H9 (cell line): ENCODE data around the gene CCM2L. TPM values are rescaled to one million over a fixed set of nuclear protein-coding genes. Genes with fewer than 3 reads are reported as not detected.

Experiments used
- DNase-seq: peaks from one replicate; pipeline ENCODE4 v3.0.0-alpha.2; 2017
- H2AFZ ChIP-seq: one replicate; pipeline ENCODE4 v1.6.1; 2013; ENCODE audit warnings: mild to moderate bottlenecking, low read length, control low read depth, moderate library complexity
- H2AK5ac ChIP-seq: 2 replicates; pipeline ENCODE4 v1.6.1; 2013; ENCODE audit warnings: low read length, control low read depth, mixed read lengths; ENCODE audit not compliant: insufficient read length
- H2BK120ac ChIP-seq: one replicate; pipeline ENCODE4 v1.6.1; 2013; ENCODE audit warnings: low read depth, mild to moderate bottlenecking, low read length, control low read depth, inconsistent platforms; ENCODE audit not compliant: poor library complexity, severe bottlenecking
- H2BK12ac ChIP-seq: 2 replicates; pipeline ENCODE4 v1.6.1; 2013; ENCODE audit warnings: low read length, control low read depth, mixed read lengths, low read depth; ENCODE audit not compliant: insufficient read length
- H2BK15ac ChIP-seq: 2 replicates; pipeline ENCODE4 v1.6.1; 2013; ENCODE audit warnings: low read depth, low read length, control low read depth
- H2BK20ac ChIP-seq: one replicate; pipeline ENCODE4 v1.6.1; 2013; ENCODE audit warnings: low read depth, mild to moderate bottlenecking, low read length, control low read depth, inconsistent platforms; ENCODE audit not compliant: poor library complexity, severe bottlenecking
- H2BK5ac ChIP-seq: 2 replicates; pipeline ENCODE4 v1.6.1; 2013; ENCODE audit warnings: low read length, control low read depth, mixed read lengths; ENCODE audit not compliant: insufficient read length
- H3K14ac ChIP-seq: 2 replicates; pipeline ENCODE4 v1.6.1; 2013; ENCODE audit warnings: low read length, control low read depth; ENCODE audit not compliant: insufficient read depth
- H3K18ac ChIP-seq: 2 replicates; pipeline ENCODE4 v1.6.1; 2013; ENCODE audit warnings: low read depth, mild to moderate bottlenecking, mixed read lengths, low read length, control low read depth; ENCODE audit not compliant: insufficient read length
- H3K23ac ChIP-seq: 2 replicates; pipeline ENCODE4 v1.6.1; 2013; ENCODE audit warnings: low read length, control low read depth, mixed read lengths, low read depth; ENCODE audit not compliant: insufficient read length
- H3K23me2 ChIP-seq: 2 replicates; pipeline ENCODE4 v1.6.1; 2013; ENCODE audit warnings: low read depth, mild to moderate bottlenecking, mixed read lengths, low read length, control low read depth; ENCODE audit not compliant: insufficient read length, poor library complexity, severe bottlenecking
- H3K27ac ChIP-seq: 2 replicates; pipeline ENCODE4 v1.5.1; 2013; ENCODE audit warnings: low read length, control low read depth, mixed read lengths, low read depth; ENCODE audit not compliant: insufficient read length
- H3K27me3 ChIP-seq: 2 replicates; pipeline ENCODE4 v1.6.1; 2013; ENCODE audit warnings: low read length, control low read depth, inconsistent platforms; ENCODE audit not compliant: insufficient read depth
- H3K4ac ChIP-seq: 2 replicates; pipeline ENCODE4 v1.6.1; 2013; ENCODE audit warnings: low read depth, mild to moderate bottlenecking, control low read depth, inconsistent platforms, low read length, moderate library complexity
- H3K4me1 ChIP-seq: 2 replicates; pipeline ENCODE4 v1.6.1; 2013; ENCODE audit warnings: low read length, control low read depth, inconsistent platforms; ENCODE audit not compliant: insufficient read depth
- H3K4me2 ChIP-seq: 2 replicates; pipeline ENCODE4 v1.6.1; 2013; ENCODE audit warnings: low read length, control low read depth, mixed read lengths; ENCODE audit not compliant: insufficient read length, insufficient read depth
- H3K56ac ChIP-seq: 2 replicates; pipeline ENCODE4 v1.6.1; 2013; ENCODE audit warnings: low read depth, mild to moderate bottlenecking, mixed read lengths, low read length, control low read depth; ENCODE audit not compliant: insufficient read length
- H3K79me1 ChIP-seq: 2 replicates; pipeline ENCODE4 v1.6.1; 2013; ENCODE audit warnings: low read depth, mild to moderate bottlenecking, moderate library complexity, low read length, control low read depth, inconsistent platforms; ENCODE audit not compliant: insufficient read depth, poor library complexity, severe bottlenecking
- H3K79me2 ChIP-seq: 2 replicates; pipeline ENCODE4 v1.6.1; 2013; ENCODE audit warnings: low read length, control low read depth, inconsistent platforms; ENCODE audit not compliant: insufficient read depth
- H3K9ac ChIP-seq: 2 replicates; pipeline ENCODE4 v1.6.1; 2013; ENCODE audit warnings: low read length, control low read depth, mixed read lengths; ENCODE audit not compliant: insufficient read length; ENCODE audit errors: extremely low read depth
- H3K9me3 ChIP-seq: one replicate; pipeline ENCODE4 v1.6.1; 2013; ENCODE audit warnings: low read depth, low read length, inconsistent platforms; ENCODE audit not compliant: control insufficient read depth
- H3T11ph ChIP-seq: one replicate; pipeline ENCODE4 v1.6.1; 2013; ENCODE audit warnings: mild to moderate bottlenecking, low read length, control low read depth, inconsistent platforms
- H4K20me1 ChIP-seq: one replicate; pipeline ENCODE4 v1.6.1; 2013; ENCODE audit not compliant: control insufficient read depth, insufficient read length, insufficient read depth
- H4K5ac ChIP-seq: 2 replicates; pipeline ENCODE4 v1.6.1; 2013; ENCODE audit warnings: low read depth, mild to moderate bottlenecking, mixed read lengths, low read length, control low read depth; ENCODE audit not compliant: insufficient read length
- H4K8ac ChIP-seq: replicated peaks from 2 replicates; pipeline ENCODE4 v1.6.1; 2013; ENCODE audit warnings: low read length, control low read depth, mixed read lengths, low read depth; ENCODE audit not compliant: insufficient read length
- H4K91ac ChIP-seq: 2 replicates; pipeline ENCODE4 v1.6.1; 2013; ENCODE audit warnings: low read depth, mild to moderate bottlenecking, moderate library complexity, mixed read lengths, low read length, control low read depth; ENCODE audit not compliant: insufficient read length
- H3K27ac Mint-ChIP-seq, 3 experiments: 2 replicates in 2 of 3; 3 replicates in 1 of 3; pipeline ENCODE4 v1.8.0; 2020 to 2021; ENCODE audit warnings: mixed read lengths in 3 of 3, mild to moderate bottlenecking in 1 of 3, moderate library complexity in 1 of 3
- H3K27me3 Mint-ChIP-seq: 2 replicates; pipeline ENCODE4 v1.8.0; 2021; ENCODE audit warnings: low read depth, mild to moderate bottlenecking, moderate library complexity, mixed read lengths
- H3K36me3 Mint-ChIP-seq, 3 experiments: 2 replicates in 2 of 3; 3 replicates in 1 of 3; pipeline ENCODE4 v1.8.0; 2020 to 2021; ENCODE audit warnings: low read depth in 3 of 3, mixed read lengths in 3 of 3; ENCODE audit not compliant: insufficient read depth in 1 of 3
- H3K4me1 Mint-ChIP-seq, 2 experiments: 2 replicates each; pipeline ENCODE4 v1.8.0; 2020; ENCODE audit warnings: mixed read lengths in 2 of 2
- H3K4me3 Mint-ChIP-seq, 2 experiments: 2 replicates in 1 of 2; 3 replicates in 1 of 2; pipeline ENCODE4 v1.8.0; 2020 to 2021; ENCODE audit warnings: mild to moderate bottlenecking in 2 of 2, mixed read lengths in 2 of 2, moderate library complexity in 1 of 2
- H3K9me3 Mint-ChIP-seq, 2 experiments: 2 replicates in 1 of 2; 3 replicates in 1 of 2; pipeline ENCODE4 v1.8.0; 2020; ENCODE audit warnings: mild to moderate bottlenecking in 2 of 2, mixed read lengths in 2 of 2, moderate library complexity in 1 of 2
- CTCF ChIP-seq: fragments of 200-600 bp; sonication (generic); conservative IDR thresholded peaks from 3 replicates; pipeline ENCODE4 v1.8.0; 2021; ENCODE audit warnings: antibody characterized with exemption, mild to moderate bottlenecking
- WGBS: extraction: QIAGEN DNeasy Blood & Tissue Kit; methylation state at CpG from one replicate; pipeline ENCODE4 v1.1.7; 2013; ENCODE audit warnings: missing lambda C conversion rate, low lambda C conversion rate, mixed read lengths; ENCODE audit not compliant: insufficient read length; ENCODE audit errors: extremely low coverage; 5-methylcytosine and 5-hydroxymethylcytosine counted together
- total RNA-seq: library from RNA; stranded (reverse); gene quantifications from 2 replicates; pipeline ENCODE4 v1.2.1, GENCODE V29; 2021

Gene CCM2L
- total RNA-seq, 1 experiment from 2014 or later = 4.6 TPM

GRCh38 chr20:31962761-31963160, 47.5 kb upstream of the CCM2L start:
- no peaks in the 10 kb centered on the region for H3K9me3 ChIP-seq
- no peaks in the 10 kb centered on the region for H3K27me3 ChIP-seq
- H3K4me1 ChIP-seq = no peaks in the 10 kb centered on the region
- no peak overlapping the region for H2AFZ ChIP-seq
- H2BK20ac ChIP-seq = no peak overlapping the region
- no peak for DNase-seq
- H2AK5ac ChIP-seq = no peak overlapping the region
- H3T11ph ChIP-seq = no peak overlapping the region
- H3K9me3 Mint-ChIP-seq = no peaks in the 10 kb centered on the region; a peak in 1 of 5 replicates
- no peaks in the 10 kb centered on the region for H4K20me1 ChIP-seq
- no peak overlapping the region for H2BK12ac ChIP-seq
- H3K9ac ChIP-seq = no peak overlapping the region
- peaks cover 9 to 24% of the 10 kb centered on the region in 2 experiments for H3K4me1 Mint-ChIP-seq
- H2BK5ac ChIP-seq = no peak overlapping the region
- no peak overlapping the region for H3K4me2 ChIP-seq
- H3K27ac ChIP-seq = no peak overlapping the region
- H3K4ac ChIP-seq = no peak overlapping the region
- H4K8ac ChIP-seq = no peak overlapping the region
- no peak overlapping the region for H3K4me3 Mint-ChIP-seq
- WGBS = no CpG with 5 or more reads among the region's 2 CpGs
- H3K18ac ChIP-seq = no peak overlapping the region
- no peak overlapping the region for H3K56ac ChIP-seq
- H3K23ac ChIP-seq = no peak overlapping the region
- H3K27ac Mint-ChIP-seq = no peak overlapping the region
- no peak overlapping the region for H4K91ac ChIP-seq
- no peaks in the 10 kb centered on the region for H3K79me2 ChIP-seq
- H3K14ac ChIP-seq = no peak overlapping the region
- no peak for TF ChIP-seq CTCF
- peaks cover 3% of the 10 kb centered on the region for H3K23me2 ChIP-seq
- no peak overlapping the region for H2BK15ac ChIP-seq
- no peak overlapping the region for H4K5ac ChIP-seq
- H2BK120ac ChIP-seq = no peak overlapping the region
- peaks cover 76% of the 10 kb centered on the region for H3K27me3 Mint-ChIP-seq
- H3K36me3 Mint-ChIP-seq = no peaks in the 10 kb centered on the region
- H3K79me1 ChIP-seq = no peaks in the 10 kb centered on the region
